WTC11 (cell line): ENCODE data around the gene CCDC88B.

Source experiments
- ATF1 ChIP-seq: sonication (generic); formaldehyde crosslinking; IDR thresholded peaks from 2 replicates; pipeline ENCODE4 v1.8.1; 2023; ENCODE audit warnings: mild to moderate bottlenecking, moderate library complexity, missing genetic modification reagents
- CTCF ChIP-seq: fragments of 200-600 bp; IDR thresholded peaks from 2 replicates; pipeline ENCODE4 v1.8.0; 2022; ENCODE audit warnings: antibody characterized with exemption
- ESRRA ChIP-seq: sonication (generic); formaldehyde crosslinking; IDR thresholded peaks from 2 replicates; pipeline ENCODE4 v1.8.1; 2022; ENCODE audit warnings: mild to moderate bottlenecking, missing genetic modification reagents, borderline replicate concordance
- ETV6 ChIP-seq: sonication (generic); formaldehyde crosslinking; IDR thresholded peaks from 2 replicates; pipeline ENCODE4 v1.8.1; 2022; ENCODE audit warnings: mild to moderate bottlenecking, missing genetic modification reagents
- FOXJ3 ChIP-seq: sonication (generic); formaldehyde crosslinking; IDR thresholded peaks from 2 replicates; pipeline ENCODE4 v1.9.0; 2021; ENCODE audit warnings: missing genetic modification reagents, mild to moderate bottlenecking, borderline replicate concordance
- HMGA2 ChIP-seq: fragments of 250-450 bp; sonication (Bioruptor Pico); IDR thresholded peaks from 2 replicates; pipeline ENCODE4 v1.4.0; 2021; ENCODE audit warnings: mild to moderate bottlenecking, moderate library complexity
- MYBL2 ChIP-seq: sonication (generic); formaldehyde crosslinking; IDR thresholded peaks from 2 replicates; pipeline ENCODE4 v1.8.1; 2023; ENCODE audit warnings: mild to moderate bottlenecking, moderate library complexity, missing genetic modification reagents
- ZBTB21 ChIP-seq: sonication (generic); formaldehyde crosslinking; IDR thresholded peaks from 2 replicates; pipeline ENCODE4 v1.8.1; 2023; ENCODE audit warnings: mild to moderate bottlenecking, missing genetic modification reagents, borderline replicate concordance
- ZNF416 ChIP-seq: fragments of 250-450 bp; sonication (Bioruptor Pico); IDR thresholded peaks from 2 replicates; pipeline ENCODE4 v1.9.0; 2021; ENCODE audit warnings: mild to moderate bottlenecking, inconsistent platforms
- TF ChIP-seq, protein P1 (sequence below): sonication (generic); formaldehyde crosslinking; IDR thresholded peaks from 2 replicates; pipeline ENCODE4 v1.8.1; 2022; ENCODE audit warnings: mild to moderate bottlenecking, missing genetic modification reagents, moderate library complexity, borderline replicate concordance

GRCh38 chr11:64390558-64390957 lies 50.6 kb downstream of the CCDC88B start:
- TF ChIP-seq ESRRA (CRISPR knock-in tag) (no peak), ATF1 (CRISPR knock-in tag) (no peak), CTCF (no peak), ETV6 (CRISPR knock-in tag) (no peak), ZNF416 (CRISPR knock-in tag) (no peak), ZBTB21 (no peak), HMGA2 (CRISPR knock-in tag) (no peak), FOXJ3 (CRISPR knock-in tag) (no peak), MYBL2 (CRISPR knock-in tag) (no peak)
- TF ChIP-seq, protein P1, sequence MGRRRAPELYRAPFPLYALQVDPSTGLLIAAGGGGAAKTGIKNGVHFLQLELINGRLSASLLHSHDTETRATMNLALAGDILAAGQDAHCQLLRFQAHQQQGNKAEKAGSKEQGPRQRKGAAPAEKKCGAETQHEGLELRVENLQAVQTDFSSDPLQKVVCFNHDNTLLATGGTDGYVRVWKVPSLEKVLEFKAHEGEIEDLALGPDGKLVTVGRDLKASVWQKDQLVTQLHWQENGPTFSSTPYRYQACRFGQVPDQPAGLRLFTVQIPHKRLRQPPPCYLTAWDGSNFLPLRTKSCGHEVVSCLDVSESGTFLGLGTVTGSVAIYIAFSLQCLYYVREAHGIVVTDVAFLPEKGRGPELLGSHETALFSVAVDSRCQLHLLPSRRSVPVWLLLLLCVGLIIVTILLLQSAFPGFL (CRISPR knock-in tag), result no peak
